CD14-positive monocyte (primary cell): ENCODE data around the gene ZNF26. TPM values are rescaled to one million over a fixed set of nuclear protein-coding genes. Genes with fewer than 3 reads are reported as not detected.
"Not testable (repeated sequence)": the region's sequence is repeated elsewhere in the genome, so short reads cannot be mapped to it uniquely, and the experiment has no call there.

Experiments
- DNase-seq, 3 donors: peaks; one replicate each; pipeline ENCODE4 v3.0.0-alpha.2; 2011 to 2022
- H2AFZ ChIP-seq: 2 replicates; pipeline ENCODE4 v1.6.0; 2012; ENCODE audit warnings: mild to moderate bottlenecking, low read depth, low read length, inconsistent platforms; ENCODE audit not compliant: insufficient read depth, poor library complexity, severe bottlenecking
- H3K27ac ChIP-seq, 2 donors: 1 replicate in 1 of 2; 2 replicates in 1 of 2; pipeline ENCODE4 v1.5.1; 2012 to 2013; ENCODE audit warnings: low read length in 2 of 2, control low read depth in 1 of 2, inconsistent platforms in 1 of 2, low read depth in 1 of 2, mild to moderate bottlenecking in 1 of 2
- H3K27me3 ChIP-seq, 2 donors: one replicate each; pipeline versions ENCODE4 v1.6.0 to v1.6.1; 2011 to 2013; ENCODE audit warnings: low read length in 2 of 2; ENCODE audit not compliant: control insufficient read depth in 2 of 2, insufficient read depth in 2 of 2
- H3K36me3 ChIP-seq, 2 donors: replicated peaks in 1 of 2; 1 replicate in 1 of 2; 2 replicates in 1 of 2; pipeline versions ENCODE4 v1.5.1 to v1.6.1; 2012 to 2013; ENCODE audit warnings: low read length in 2 of 2, control low read depth in 1 of 2, inconsistent platforms in 1 of 2, mild to moderate bottlenecking in 1 of 2; ENCODE audit not compliant: insufficient read depth in 2 of 2, control insufficient read depth in 1 of 2
- H3K4me1 ChIP-seq, 2 donors: 1 replicate in 1 of 2; 2 replicates in 1 of 2; pipeline versions ENCODE4 v1.5.1 to v1.6.1; 2012 to 2013; ENCODE audit warnings: low read length in 2 of 2, control low read depth in 1 of 2, inconsistent platforms in 1 of 2, mild to moderate bottlenecking in 1 of 2, moderate library complexity in 1 of 2; ENCODE audit not compliant: insufficient read depth in 2 of 2, control insufficient read depth in 1 of 2
- H3K4me2 ChIP-seq: replicated peaks from 2 replicates; pipeline ENCODE3; 2012; ENCODE audit warnings: low read length, moderate library complexity, mild to moderate bottlenecking; ENCODE audit not compliant: poor library complexity, severe bottlenecking; ENCODE audit errors: extremely low read depth
- H3K4me3 ChIP-seq, 3 experiments: fragments of 200-600 bp in 1 of 3; sonication (generic) in 1 of 3; replicated peaks in 1 of 3; 1 replicate in 2 of 3; 2 replicates in 1 of 3; pipeline ENCODE4 v1.5.1; 2011 to 2013; ENCODE audit warnings: low read length in 3 of 3, mild to moderate bottlenecking in 3 of 3, control low read depth in 2 of 3, low read depth in 2 of 3, inconsistent platforms in 1 of 3, moderate library complexity in 1 of 3
- H3K79me2 ChIP-seq: 2 replicates; pipeline ENCODE4 v1.6.0; 2012; ENCODE audit warnings: mild to moderate bottlenecking, control low read depth, inconsistent platforms, low read length, moderate library complexity; ENCODE audit not compliant: insufficient read depth
- H3K9ac ChIP-seq: 2 replicates; pipeline ENCODE4 v1.6.0; 2017; ENCODE audit warnings: low read length, mild to moderate bottlenecking; ENCODE audit not compliant: insufficient read depth, poor library complexity, severe bottlenecking
- H3K9me3 ChIP-seq, 2 donors: replicated peaks in 1 of 2; 1 replicate in 1 of 2; 2 replicates in 1 of 2; pipeline versions ENCODE4 v1.5.1 to v1.6.1; 2012 to 2013; ENCODE audit warnings: low read length in 2 of 2, control low read depth in 1 of 2; ENCODE audit not compliant: control insufficient read depth in 1 of 2, insufficient read depth in 1 of 2
- H4K20me1 ChIP-seq: 2 replicates; pipeline ENCODE4 v1.6.0; 2012; ENCODE audit warnings: mild to moderate bottlenecking, low read length, control low read depth, moderate library complexity; ENCODE audit not compliant: insufficient read depth
- H3K27ac Mint-ChIP-seq, 7 donors: one replicate each; pipeline ENCODE4 v1.8.0; 2020; ENCODE audit warnings: mild to moderate bottlenecking in 7 of 7, mixed read lengths in 7 of 7, moderate library complexity in 6 of 7, inconsistent platforms in 2 of 7
- H3K27me3 Mint-ChIP-seq, 3 donors: one replicate each; pipeline ENCODE4 v1.8.0; 2021 to 2022; ENCODE audit warnings: low read depth in 3 of 3, mild to moderate bottlenecking in 3 of 3, mixed read lengths in 3 of 3, moderate library complexity in 3 of 3, inconsistent platforms in 1 of 3
- H3K36me3 Mint-ChIP-seq, 2 donors: one replicate each; pipeline ENCODE4 v1.8.0; 2020; ENCODE audit warnings: mixed read lengths in 2 of 2, inconsistent platforms in 1 of 2, mild to moderate bottlenecking in 1 of 2
- H3K4me1 Mint-ChIP-seq: one replicate; pipeline ENCODE4 v1.8.0; 2020; ENCODE audit warnings: mild to moderate bottlenecking, mixed read lengths
- H3K4me3 Mint-ChIP-seq, 2 donors: one replicate each; pipeline ENCODE4 v1.8.0; 2020; ENCODE audit warnings: mild to moderate bottlenecking in 2 of 2, mixed read lengths in 2 of 2, moderate library complexity in 1 of 2
- H3K9me3 Mint-ChIP-seq, 7 donors: one replicate each; pipeline ENCODE4 v1.8.0; 2020 to 2022; ENCODE audit warnings: mixed read lengths in 7 of 7, mild to moderate bottlenecking in 6 of 7, moderate library complexity in 6 of 7, inconsistent platforms in 2 of 7
- CTCF ChIP-seq: fragments of 200-600 bp; IDR thresholded peaks from one replicate; pipeline ENCODE4 v1.8.0; 2022; ENCODE audit warnings: antibody characterized with exemption, mild to moderate bottlenecking
- WGBS: methylation state at CpG from one replicate; pipeline ENCODE4 v1.1.5; 2013; ENCODE audit warnings: missing lambda C conversion rate; ENCODE audit not compliant: insufficient coverage; 5-methylcytosine and 5-hydroxymethylcytosine counted together
- intact Hi-C, 2 donors: fragments of 100-400 bp; cut with micrococcal nuclease; formaldehyde crosslinking; loops; one replicate each; pipeline versions ENCODE4 v1.15.0 to v1.15.1; 2023
- polyA plus RNA-seq, 3 donors: library from polyadenylated mRNA; depleted of rRNA in 1 of 3; unstranded in 2 of 3; stranded (reverse) in 1 of 3; fragments of 300-500 nt in 2 of 3; fragments of >200 nt in 1 of 3; fragmentation: Illumina TruSeq in 2 of 3; gene quantifications; 1 replicate in 2 of 3; 2 replicates in 1 of 3; pipeline ENCODE4 v1.2.3, GENCODE V29; 2012 to 2021

Gene ZNF26
- polyA plus RNA-seq, 3 donors: 3.3 to 17.6 (median 3.8) TPM

- WGBS: 44% methylated on average over 3 of the region's 13 CpGs
- H2AFZ ChIP-seq, H3K4me3 ChIP-seq, H3K4me1 Mint-ChIP-seq, H3K36me3 ChIP-seq, H3K79me2 ChIP-seq, H3K9ac ChIP-seq, H3K27ac Mint-ChIP-seq, intact Hi-C loops, H3K36me3 Mint-ChIP-seq, H3K27me3 ChIP-seq, H3K27me3 Mint-ChIP-seq, H3K27ac ChIP-seq, H3K4me1 ChIP-seq, H3K4me3 Mint-ChIP-seq, DNase-seq, H3K4me2 ChIP-seq, H4K20me1 ChIP-seq: not testable (repeated sequence)
- peak; percentile 36 for TF ChIP-seq CTCF
- peaks cover 43 to 76% (median 59%) of the 10 kb centered on the region in 7 donors for H3K9me3 Mint-ChIP-seq
- peaks cover 41 to 76% of the 10 kb centered on the region in 2 donors for H3K9me3 ChIP-seq
These were observed 9.3 kb upstream of the ZNF26 start for GRCh38 chr12:132976870-132977269.

DNA sequence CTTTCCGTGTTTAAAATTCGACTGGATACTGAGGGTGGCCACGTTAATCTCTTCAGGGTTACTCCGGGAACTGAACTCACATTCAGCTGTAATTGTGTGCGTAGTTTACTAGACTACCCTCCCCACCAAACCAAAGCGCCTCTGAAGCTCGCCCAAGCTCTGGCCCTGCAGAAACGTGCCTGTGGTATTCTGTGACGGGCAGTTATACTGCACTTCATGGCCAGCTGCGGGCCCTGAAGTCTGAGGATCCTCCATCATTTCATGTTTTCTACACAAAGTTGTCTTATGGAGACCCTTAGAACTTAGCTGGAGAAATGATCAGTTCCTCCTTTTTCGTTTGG is 688 bp downstream of the ZNF26 start:
- Mint-ChIP-seq H3K27me3 (peaks cover 0 to 2% (median 0%) of the 10 kb centered on the region in 3 donors), H3K27ac (peak overlapping the region in 5 of 7 donors; percentile 10 to 80 (median 70)), H3K4me3 (peak overlapping the region; percentile 89 to 95), H3K36me3 (peaks cover 29 to 43% of the 10 kb centered on the region in 2 donors), H3K9me3 (peaks cover 37 to 70% (median 60%) of the 10 kb centered on the region in 7 donors), H3K4me1 (peaks cover 14% of the 10 kb centered on the region)
- Histone ChIP-seq H3K4me2 (peak overlapping the region; percentile 86), H3K4me3 (peak overlapping the region; percentile 54 to 87 (median 74)), H3K27ac (peak overlapping the region in 1 of 2 donors; percentile 89), H4K20me1 (no peaks in the 10 kb centered on the region), H3K79me2 (peaks cover 56% of the 10 kb centered on the region), H3K4me1 (peaks cover 17 to 24% of the 10 kb centered on the region in 2 donors), H3K36me3 (peaks cover 6 to 45% of the 10 kb centered on the region in 2 donors), H3K9ac (peak overlapping the region; percentile 84), H2AFZ (peak overlapping the region; percentile 99), H3K9me3 (peaks cover 60 to 72% of the 10 kb centered on the region in 2 donors), H3K27me3 (no peaks in the 10 kb centered on the region)
- WGBS: 0% methylated on average over 3 of the region's 11 CpGs
- intact Hi-C loops: loop anchor here (1.0 to 5.0 kb wide), 5 partner anchors 50 to 194 kb away; partner anchors contain the start of genes ZNF84 (in 2 of the 2), ZNF10 (in 1 of the 2), ZNF140 (in 1 of the 2) and ZNF268 (in 1 of the 2)
- DNase-seq: no peak
- TF ChIP-seq CTCF: no peak
